Endothelial cell (in vitro differentiated cells): ENCODE measurements around the gene ZNF573. TPM values are rescaled to one million over a fixed set of nuclear protein-coding genes. Genes with fewer than 3 reads are reported as not detected.
A peak's percentile ranks its signal among the peaks of the same experiment; 100 is the strongest.
"Not testable (repeated sequence)": the region's sequence is repeated elsewhere in the genome, so short reads cannot be mapped to it uniquely, and the experiment has no call there.

Source experiments
- DNase-seq: peaks from one replicate; pipeline ENCODE4 v3.0.0; 2021; ENCODE audit warnings: low spot score
- H3K27ac Mint-ChIP-seq: one replicate; pipeline ENCODE4 v1.8.0; 2021; ENCODE audit warnings: mixed read lengths, inconsistent platforms; ENCODE audit not compliant: unreplicated experiment
- H3K27me3 Mint-ChIP-seq: one replicate; pipeline ENCODE4 v1.8.0; 2021; ENCODE audit warnings: mild to moderate bottlenecking, moderate library complexity, mixed read lengths, inconsistent platforms; ENCODE audit not compliant: unreplicated experiment
- H3K36me3 Mint-ChIP-seq: one replicate; pipeline ENCODE4 v1.8.0; 2021; ENCODE audit warnings: mild to moderate bottlenecking, low read depth, mixed read lengths, inconsistent platforms; ENCODE audit not compliant: unreplicated experiment
- H3K4me1 Mint-ChIP-seq: one replicate; pipeline ENCODE4 v1.8.0; 2021; ENCODE audit warnings: mild to moderate bottlenecking, mixed read lengths, inconsistent platforms; ENCODE audit not compliant: unreplicated experiment
- H3K4me3 Mint-ChIP-seq: one replicate; pipeline ENCODE4 v1.8.0; 2021; ENCODE audit warnings: mild to moderate bottlenecking, mixed read lengths, inconsistent platforms; ENCODE audit not compliant: unreplicated experiment
- H3K9me3 Mint-ChIP-seq: one replicate; pipeline ENCODE4 v1.8.0; 2021; ENCODE audit warnings: mixed read lengths, inconsistent platforms; ENCODE audit not compliant: unreplicated experiment
- CTCF ChIP-seq: fragments of 200-600 bp; sonication (generic); IDR thresholded peaks from one replicate; pipeline ENCODE4 v1.5.0; 2021; ENCODE audit warnings: antibody characterized with exemption; ENCODE audit not compliant: unreplicated experiment
- long read RNA-seq: library from polyadenylated mRNA; unstranded; transcript quantifications from one replicate; pipeline ENCODE4 v2.0.0, GENCODE V29; 2020; ENCODE audit not compliant: unreplicated experiment
- total RNA-seq: library from RNA; stranded (reverse); fragmentation: NEBNext Ultra II Directional; extraction: Animal tissue kit (Norgen Biotek cat#: 25700); gene quantifications from one replicate; pipeline ENCODE4 v1.2.1, GENCODE V29; 2021; ENCODE audit not compliant: unreplicated experiment

ZNF573 gene
- total RNA-seq, result 11.3 TPM
- long read RNA-seq, partial matches to known transcripts, result 1 of 6 reads
- long read RNA-seq, other reads (novel, unspliced or antisense), result 5 of 6 reads

- TF ChIP-seq CTCF, result no peak
- Mint-ChIP-seq H3K27me3 (peaks cover 3% of the 10 kb centered on the region), H3K27ac (peak within 1 kb of the TSS; percentile 98), H3K9me3 (no peaks in the 10 kb centered on the region), H3K4me3 (peak within 1 kb of the TSS; percentile 100), H3K36me3 (peaks cover 8% of the 10 kb centered on the region), H3K4me1 (peaks cover 9% of the 10 kb centered on the region)
- DNase-seq, result peak; percentile 78
Observed at GRCh38 chr19:37779127-37780005, at the start of gene ZNF573. TSS of gene ZNF573 (minus strand) at chr19:37779586. CDS start at chr19:37773729, 5,857 bp downstream.

- H3K9me3 Mint-ChIP-seq, result peaks cover 26% of the 10 kb centered on the region
- H3K27ac Mint-ChIP-seq, result no peak overlapping the region
- H3K36me3 Mint-ChIP-seq, result peaks cover 10% of the 10 kb centered on the region
- no peaks in the 10 kb centered on the region for H3K27me3 Mint-ChIP-seq
- no peaks in the 10 kb centered on the region for H3K4me1 Mint-ChIP-seq
- DNase-seq, result no peak
- TF ChIP-seq CTCF, result no peak
- no peak overlapping the region for H3K4me3 Mint-ChIP-seq
Observed at GRCh38 chr19:37817180-37817981, 38.0 kb upstream of the ZNF573 start.

GRCh38 chr19:37815611-37816010, 36.2 kb upstream of the ZNF573 start:
- not testable (repeated sequence) for H3K4me1 Mint-ChIP-seq, H3K36me3 Mint-ChIP-seq, H3K27me3 Mint-ChIP-seq, DNase-seq, H3K27ac Mint-ChIP-seq, H3K4me3 Mint-ChIP-seq
- peaks cover 27% of the 10 kb centered on the region for H3K9me3 Mint-ChIP-seq

GRCh38 chr19:37813340-37813739, 34.0 kb upstream of the ZNF573 start:
- H3K27me3 Mint-ChIP-seq, result peaks cover 2% of the 10 kb centered on the region
- H3K4me1 Mint-ChIP-seq, result no peaks in the 10 kb centered on the region
- H3K36me3 Mint-ChIP-seq, result peaks cover 10% of the 10 kb centered on the region
- H3K9me3 Mint-ChIP-seq, result peaks cover 24% of the 10 kb centered on the region
- no peak for DNase-seq
- H3K4me3 Mint-ChIP-seq, result no peak overlapping the region
- no peak overlapping the region for H3K27ac Mint-ChIP-seq
- TF ChIP-seq CTCF, result no peak

GRCh38 chr19:37809366-37809765, 30.0 kb upstream of the ZNF573 start:
- H3K27me3 Mint-ChIP-seq, result peaks cover 2% of the 10 kb centered on the region
- no peak for TF ChIP-seq CTCF
- peaks cover 18% of the 10 kb centered on the region for H3K9me3 Mint-ChIP-seq
- no peaks in the 10 kb centered on the region for H3K4me1 Mint-ChIP-seq
- no peaks in the 10 kb centered on the region for H3K36me3 Mint-ChIP-seq
- H3K27ac Mint-ChIP-seq, result no peak overlapping the region
- no peak for DNase-seq
- no peak overlapping the region for H3K4me3 Mint-ChIP-seq
